ENCODE measurements around the gene UCK1.
A peak's percentile ranks its signal among the peaks of the same experiment; 100 is the strongest.
"Not testable (repeated sequence)": the region's sequence is repeated elsewhere in the genome, so short reads cannot be mapped to it uniquely, and the experiment has no call there.

Gene UCK1

GRCh38 chr9:131523086-131523388 is 8.0 kb downstream of the UCK1 start:
- no peak for DNase-seq

DNA sequence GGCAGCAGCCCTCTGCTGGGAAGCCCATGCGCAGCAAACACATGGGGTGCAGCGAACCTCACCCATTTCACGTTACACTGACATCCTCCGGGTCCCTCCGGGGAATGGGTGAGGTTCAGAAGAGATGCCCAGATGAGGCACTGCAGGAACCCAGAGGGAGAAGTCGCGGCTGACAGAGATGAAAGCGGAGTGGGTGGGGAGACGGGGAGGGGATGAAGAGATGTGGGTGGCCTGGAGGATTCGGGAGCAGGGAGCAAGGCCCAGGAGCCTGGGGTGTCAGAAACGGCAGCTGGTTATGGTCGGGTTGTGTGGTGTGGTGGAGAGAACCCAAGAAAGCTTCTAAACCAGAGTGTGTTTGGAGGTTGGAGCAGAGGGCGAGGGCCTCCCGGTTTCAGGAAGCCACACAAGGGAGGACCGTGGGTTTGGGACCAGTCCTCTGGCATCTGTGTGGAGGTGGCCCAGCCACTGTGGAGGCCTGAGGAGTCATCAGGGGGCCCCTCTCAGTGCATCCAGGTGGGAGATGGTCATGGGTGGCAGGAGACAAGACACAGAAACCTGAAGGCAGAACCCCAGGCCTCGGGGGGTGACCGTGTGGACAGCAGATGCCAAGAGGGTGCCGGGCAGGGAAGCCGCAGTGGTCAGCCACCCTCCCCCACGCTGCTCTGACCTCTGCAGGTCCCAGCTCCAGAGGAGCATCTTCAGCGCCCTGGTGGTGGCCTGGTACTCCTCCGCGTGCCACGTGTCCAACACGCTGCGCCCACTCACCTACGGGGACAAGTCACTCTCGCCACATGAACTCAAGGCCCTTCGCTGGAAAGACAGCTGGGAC is 8.6 kb downstream of the UCK1 start:
- DNase-seq, result no peak

DNA sequence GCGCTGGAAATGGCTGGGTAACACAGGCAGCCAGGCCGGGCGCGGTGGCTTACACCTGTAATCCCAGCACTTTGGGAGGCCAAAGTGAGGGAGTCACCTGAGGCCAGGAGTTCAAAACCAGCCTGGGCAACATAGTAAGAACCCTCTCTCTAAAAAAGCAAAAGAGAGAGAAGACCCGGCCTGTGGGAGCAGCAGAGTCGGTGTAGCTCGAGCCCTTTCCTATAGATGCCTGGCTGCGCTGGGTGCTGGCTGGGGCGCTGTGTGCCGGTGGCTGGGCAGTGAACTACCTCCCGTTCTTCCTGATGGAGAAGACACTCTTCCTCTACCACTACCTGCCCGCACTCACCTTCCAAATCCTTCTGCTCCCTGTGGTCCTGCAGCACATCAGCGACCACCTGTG is 9.2 kb downstream of the UCK1 start:
- DNase-seq, result no peak

DNA sequence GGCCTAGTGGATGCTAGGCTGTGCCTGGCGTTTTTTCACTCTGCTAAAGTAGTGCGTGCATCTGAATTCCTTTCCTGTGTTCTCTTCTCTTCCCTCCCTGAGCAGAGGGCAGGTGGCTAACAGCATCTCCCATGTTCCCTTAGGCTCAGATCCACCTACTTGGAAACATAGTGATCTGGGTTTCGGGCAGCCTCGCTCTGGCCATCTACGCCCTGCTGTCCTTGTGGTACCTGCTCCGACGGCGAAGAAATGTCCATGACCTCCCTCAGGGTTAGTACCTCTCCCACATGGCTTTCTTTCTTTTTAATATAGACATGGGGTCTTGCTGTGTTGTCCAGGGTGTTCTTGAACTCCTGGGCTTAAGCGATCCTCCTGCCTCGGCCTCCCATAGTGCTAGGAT is 9.9 kb downstream of the UCK1 start:
- DNase-seq, result no peak

DNA sequence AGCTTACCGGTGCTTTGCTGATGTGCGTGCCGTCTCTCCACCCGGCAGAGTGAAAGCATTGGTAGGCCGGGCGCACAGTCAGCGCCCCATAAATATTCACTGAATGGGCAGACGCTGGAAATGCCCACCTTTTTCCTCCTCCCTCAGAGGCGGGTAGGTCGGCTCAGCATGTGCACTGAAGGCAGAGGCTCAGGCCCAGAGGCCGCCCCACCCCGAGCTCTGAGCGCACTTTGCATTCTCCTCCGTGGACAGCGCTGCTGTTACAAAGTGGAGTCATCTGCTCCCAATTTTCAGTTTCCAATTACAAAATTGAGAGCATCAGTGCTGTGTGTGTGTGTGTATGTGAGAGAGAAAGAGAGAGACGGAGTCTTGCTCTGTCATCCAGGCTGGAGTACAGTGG is 10.6 kb downstream of the UCK1 start:
- DNase-seq, result no peak

- no peak for DNase-seq
Measured at GRCh38 chr9:131518553-131518952, 12.5 kb downstream of the UCK1 start.

DNA sequence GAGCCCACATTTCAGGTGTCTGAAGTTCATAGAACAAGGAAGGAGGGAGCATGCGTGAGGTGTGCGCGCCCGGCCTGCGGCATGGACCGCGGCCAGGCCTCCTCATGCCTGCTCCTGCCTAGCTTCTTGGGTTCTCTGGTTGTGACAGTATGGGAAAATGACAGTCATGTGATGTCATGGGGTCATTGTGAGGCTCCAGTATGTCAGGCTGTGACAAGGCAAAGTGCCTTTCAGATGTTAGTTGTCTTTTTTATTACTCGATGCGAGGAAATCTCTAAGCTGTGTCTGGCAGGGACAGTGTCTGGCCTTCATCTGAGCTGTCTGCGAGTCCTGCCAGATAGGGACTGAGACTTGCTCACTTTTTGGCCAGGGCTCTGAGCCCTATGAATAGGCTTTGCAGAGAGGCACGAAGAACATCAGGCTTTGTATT is 13.3 kb downstream of the UCK1 start:
- no peak for DNase-seq

DNA sequence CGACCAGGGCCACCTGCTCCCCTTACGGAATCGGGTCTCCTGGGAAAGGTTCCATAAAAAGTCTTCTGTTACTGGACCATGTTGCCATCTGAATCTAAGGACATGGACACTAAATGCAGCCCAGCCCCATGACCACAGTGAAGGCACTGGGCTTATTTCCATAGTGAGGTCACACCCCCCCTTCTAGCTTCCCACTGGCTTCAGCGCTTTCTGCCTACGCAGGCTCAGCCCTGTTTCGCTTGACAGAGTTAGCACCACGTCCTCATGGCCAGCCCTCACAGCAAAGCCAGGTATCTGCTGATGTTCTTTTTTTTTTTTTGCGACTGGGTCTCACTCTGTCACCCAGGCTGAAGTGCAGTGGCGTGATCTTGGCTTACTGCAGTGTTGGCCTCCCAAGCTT is 14.1 kb downstream of the UCK1 start:
- no peak for DNase-seq

- no peak for DNase-seq
Measured at GRCh38 chr9:131516100-131516499, 15.0 kb downstream of the UCK1 start.

DNA sequence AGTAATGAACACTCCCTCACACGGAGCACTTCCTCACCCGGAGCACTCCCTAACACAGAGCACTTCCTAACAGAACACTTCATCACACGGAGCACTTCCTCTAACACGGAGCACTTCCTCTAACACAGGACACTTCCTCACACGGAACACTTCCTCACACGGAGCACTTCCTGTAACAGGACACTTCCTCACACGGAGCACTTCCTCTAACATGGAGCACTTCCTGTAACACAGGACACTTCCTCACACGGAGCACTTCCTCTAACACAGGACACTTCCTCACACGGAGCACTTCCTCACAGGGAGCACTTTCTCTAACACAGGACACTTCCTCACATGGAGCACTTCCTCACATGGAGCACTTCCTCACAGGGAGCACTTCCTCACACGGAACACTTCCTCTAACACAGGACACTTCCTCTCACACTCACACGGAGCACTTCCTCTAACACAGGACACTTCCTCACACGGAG is 15.5 kb downstream of the UCK1 start:
- DNase-seq, result not testable (repeated sequence)

- DNase-seq, result no peak
Measured at GRCh38 chr9:131513177-131513576, 17.9 kb downstream of the UCK1 start.

- DNase-seq, result no peak
Measured at GRCh38 chr9:131511880-131512279, 19.2 kb downstream of the UCK1 start.

DNA sequence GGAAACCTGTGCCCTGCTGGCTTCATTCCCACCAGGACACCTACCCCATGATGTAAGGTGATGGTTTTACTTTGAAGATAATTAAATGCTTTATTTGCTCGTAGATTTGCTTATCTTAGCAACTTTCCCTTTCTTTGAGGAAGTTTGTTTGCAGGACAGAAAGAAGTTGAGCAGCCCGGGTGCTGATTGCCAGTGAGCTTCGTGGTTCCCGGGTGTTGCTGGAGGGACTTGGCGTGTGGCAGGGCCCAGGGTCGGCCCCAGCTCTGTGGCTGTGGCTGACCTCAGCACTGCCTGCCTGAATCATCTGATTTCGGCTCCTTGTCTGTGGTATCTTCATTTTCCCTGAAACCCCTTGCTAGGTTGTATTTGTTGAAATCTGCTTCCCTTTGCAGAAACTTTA is 19.6 kb downstream of the UCK1 start:
- no peak for DNase-seq

DNA sequence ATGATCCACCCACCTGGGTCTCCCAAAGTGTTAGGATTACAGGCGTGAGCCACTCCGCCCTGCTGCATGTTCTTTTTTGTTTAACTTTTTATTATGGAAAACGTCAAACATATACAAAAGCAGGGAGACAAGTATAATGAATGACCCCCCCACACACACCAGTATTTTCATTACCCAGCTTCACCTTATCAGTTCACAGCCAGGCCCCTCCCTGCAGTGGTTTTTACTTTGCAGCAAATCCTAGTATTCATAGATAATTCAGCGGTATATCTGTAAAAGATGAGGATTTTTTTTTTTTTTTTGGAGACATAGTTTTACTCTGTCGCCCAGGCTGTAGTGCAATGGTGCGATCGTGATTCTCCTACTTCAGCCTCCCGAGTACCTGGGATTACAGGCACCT is 26.1 kb downstream of the UCK1 start:
- no peak for DNase-seq

DNA sequence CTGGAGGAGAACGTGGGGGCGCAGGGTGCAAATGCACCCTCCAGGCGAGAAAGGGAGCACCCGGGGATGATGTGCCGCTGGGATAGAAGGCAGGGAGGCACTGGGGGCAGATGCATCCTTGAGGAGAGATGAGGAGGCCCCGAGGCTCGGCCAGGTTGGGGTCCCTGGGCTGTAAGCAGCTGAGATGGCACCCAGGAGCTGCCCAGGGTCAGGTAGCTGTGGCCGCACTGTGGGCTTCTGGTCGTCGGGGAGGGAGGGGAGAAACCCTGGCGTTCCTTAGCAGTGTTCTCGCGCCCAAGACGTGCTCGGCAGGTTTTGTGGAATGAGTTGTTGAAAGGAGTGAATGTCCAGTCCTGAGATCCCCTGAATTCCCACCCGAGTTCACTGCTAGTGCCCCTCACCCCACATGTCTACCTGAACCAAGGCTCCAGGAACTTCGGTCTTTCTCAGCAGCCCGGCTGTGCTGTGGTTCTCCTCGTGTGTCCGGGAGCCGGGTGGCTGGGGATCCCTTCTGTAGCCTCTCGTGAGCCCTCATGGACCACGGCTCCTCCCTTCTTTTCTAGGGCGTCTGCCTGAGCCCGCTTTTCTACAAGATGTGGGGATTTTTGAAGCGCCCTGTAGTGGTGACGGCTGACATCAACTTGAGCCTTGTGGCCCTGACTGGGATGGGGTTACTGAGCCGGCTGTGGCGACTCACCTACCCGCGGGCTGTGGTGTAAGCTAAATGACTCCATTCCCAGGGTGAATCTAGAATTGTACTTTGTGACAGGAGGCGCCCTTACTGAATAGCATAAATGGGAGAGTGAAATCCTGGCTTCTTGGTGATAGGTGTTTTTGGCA is 27.2 kb downstream of the UCK1 start:
- DNase-seq, result peak; percentile 65

DNA sequence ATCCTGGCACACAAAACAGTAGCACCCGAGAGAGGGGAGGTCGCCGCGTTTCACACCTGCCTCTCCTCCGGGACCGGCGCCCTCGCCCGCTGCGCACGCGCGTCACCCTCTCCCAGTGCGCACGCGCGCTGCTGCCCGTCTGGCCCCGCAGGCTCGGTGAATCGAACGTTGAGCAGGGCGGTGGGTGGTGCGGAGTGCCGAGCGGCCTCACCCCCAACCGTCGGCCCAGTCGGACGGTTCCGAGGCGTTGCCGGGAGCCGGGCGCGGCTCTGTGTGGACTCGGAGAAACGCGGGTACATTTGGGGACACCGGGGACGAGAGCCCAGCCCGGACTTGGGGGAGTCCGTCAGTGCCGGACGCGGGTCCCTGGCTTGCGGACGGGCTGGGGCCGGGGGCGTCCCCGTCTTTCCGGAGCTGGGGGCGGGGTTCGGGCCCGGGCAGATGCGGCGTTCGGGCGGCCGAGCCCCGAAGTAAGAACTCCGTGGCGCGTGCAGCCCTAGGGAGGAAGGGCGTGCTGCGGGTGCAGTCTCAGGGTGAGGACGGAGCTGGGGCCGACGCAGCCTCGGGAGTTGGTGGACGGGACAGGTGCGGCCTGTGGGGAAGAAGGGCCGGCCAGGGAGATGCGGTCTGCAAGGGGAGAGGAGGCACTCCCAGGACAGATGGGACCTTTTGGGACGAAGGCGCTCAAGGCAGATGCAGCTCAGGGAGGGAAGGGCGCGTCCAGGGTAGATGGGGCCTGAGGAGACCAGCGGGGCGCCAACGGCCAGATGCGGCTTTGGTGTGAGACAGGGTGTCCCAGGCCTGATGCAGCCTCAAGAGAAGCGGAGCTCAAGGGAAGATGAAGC is 28.1 kb downstream of the UCK1 start, which contains the start of gene POMT1:
TSS of gene POMT1 (plus strand) at position 138 of the 845 bp plus-strand sequence. CDS start 1,301 bp downstream, outside the sequence.
- peak; percentile 92 for DNase-seq

DNA sequence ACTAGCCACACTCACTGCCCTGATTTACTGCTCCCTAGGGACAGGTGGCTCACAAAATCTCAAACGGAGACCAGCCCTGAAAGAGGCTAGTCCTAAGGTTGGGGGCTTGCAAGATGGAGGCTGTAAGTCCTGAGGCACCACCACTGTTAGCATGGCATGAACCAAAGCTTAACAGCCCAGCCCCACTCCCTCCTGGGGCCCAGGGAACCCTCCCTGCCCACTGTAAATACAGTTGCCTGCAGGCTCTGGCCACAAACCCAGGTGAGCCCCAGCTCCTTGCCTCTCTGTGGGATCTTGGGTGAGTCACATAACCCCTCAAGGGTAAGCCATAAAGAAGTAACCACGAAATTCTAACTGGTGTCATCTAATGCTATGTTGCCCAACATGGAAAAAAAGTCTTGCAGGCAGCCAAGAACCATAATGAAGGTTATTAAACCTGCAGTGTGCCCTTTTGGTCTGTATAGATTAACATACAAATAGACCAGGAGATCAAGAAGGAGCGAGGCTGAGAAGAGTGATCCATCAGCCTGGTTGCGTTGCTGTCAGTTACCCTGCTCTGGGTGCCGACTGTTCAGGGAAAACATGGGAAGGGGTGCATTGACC is 30.0 kb downstream of the UCK1 start:
- DNase-seq, result peak; percentile 45

DNA sequence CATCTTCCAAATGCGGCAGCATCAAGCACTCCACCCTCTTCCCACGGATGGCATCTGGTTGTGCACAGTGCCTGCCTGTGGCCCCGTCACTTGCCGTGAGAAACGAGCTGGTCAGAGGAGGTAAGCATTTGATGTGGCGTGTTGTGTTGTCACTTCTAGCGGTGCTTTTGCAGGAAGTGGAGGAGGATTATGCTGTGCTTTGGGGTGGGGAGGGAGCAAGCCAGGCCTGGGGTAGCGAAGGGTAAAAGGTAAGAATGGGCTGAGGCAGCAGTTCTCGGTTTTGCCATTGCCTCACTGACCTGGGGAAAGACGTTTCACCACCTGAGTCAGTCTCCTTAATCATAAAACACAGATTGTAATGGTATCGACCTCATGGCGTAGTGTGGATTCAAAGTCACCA is 30.7 kb downstream of the UCK1 start:
- DNase-seq, result peak; percentile 81

- DNase-seq, result no peak
Measured at GRCh38 chr9:131499254-131499767, 31.8 kb downstream of the UCK1 start.

GRCh38 chr9:131496844-131497405 is 34.1 kb downstream of the UCK1 start:
- no peak for DNase-seq

DNA sequence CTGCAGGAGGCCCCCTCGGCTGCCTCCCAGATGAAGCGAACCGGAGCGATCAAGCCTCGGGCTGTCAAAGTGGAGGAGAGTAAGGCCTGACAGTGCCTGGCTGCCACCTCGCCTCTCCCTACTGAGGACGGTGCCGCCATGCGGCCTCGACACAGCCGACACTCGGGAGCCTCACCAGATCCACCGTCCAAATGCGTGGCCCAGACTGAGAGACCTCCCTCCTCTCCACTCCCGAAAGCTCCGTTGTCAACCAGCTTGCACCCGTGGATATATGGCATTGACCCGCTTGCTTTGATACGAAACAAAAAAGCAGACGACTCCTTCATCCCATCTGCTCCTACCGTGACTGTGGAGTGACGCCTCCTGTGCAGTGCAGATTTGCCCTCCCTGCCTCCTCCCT is 35.3 kb downstream of the UCK1 start:
- DNase-seq, result no peak

GRCh38 chr9:131494296-131494870 is 36.7 kb downstream of the UCK1 start:
- DNase-seq, result no peak

Data from CD4-positive, alpha-beta T cell treated with Interleukin-12 subunit alpha and Interleukin-12 subunit beta, for 1 hour (primary cell).